AG04449 (cell line): ENCODE measurements around the gene CDH22.

Source experiments
- CTCF ChIA-PET: fragments of 350-600 bp; formaldehyde crosslinking; extraction: SDS; loops from one replicate; lab custom pipeline; 2021; ENCODE audit warnings: antibody characterized with exemption; lab: Yijun Ruan, JAX
- POLR2A ChIA-PET: fragments of 400-600, 350-600 bp; formaldehyde crosslinking; extraction: SDS; loops from one replicate; lab custom pipeline; 2020; ENCODE audit warnings: antibody characterized with exemption, inconsistent platforms; lab: Yijun Ruan, JAX
- DNase-seq: peaks from one replicate; pipeline ENCODE4 v3.0.0-alpha.2; 2010; ENCODE audit warnings: low read depth, low spot score
- H3K4me3 ChIP-seq: 2 replicates; pipeline ENCODE4 v1.5.1; 2011; ENCODE audit warnings: low read depth, mild to moderate bottlenecking, control low read depth, low read length
- CTCF ChIP-seq: IDR thresholded peaks from one replicate; pipeline ENCODE4 v1.5.1; 2011; ENCODE audit warnings: mild to moderate bottlenecking, moderate library complexity, low read length, control low read depth, inconsistent platforms; ENCODE audit not compliant: insufficient read depth; ENCODE audit errors: missing control alignments

The CDH22 gene

GRCh38 chr20:46150943-46151342 is 157.4 kb downstream of the CDH22 start:
- TF ChIP-seq CTCF: no peak
- no peak overlapping the region for H3K4me3 ChIP-seq
- POLR2A ChIA-PET: no interaction called here
- CTCF ChIA-PET: no interaction called here
- DNase-seq: no peak

DNA sequence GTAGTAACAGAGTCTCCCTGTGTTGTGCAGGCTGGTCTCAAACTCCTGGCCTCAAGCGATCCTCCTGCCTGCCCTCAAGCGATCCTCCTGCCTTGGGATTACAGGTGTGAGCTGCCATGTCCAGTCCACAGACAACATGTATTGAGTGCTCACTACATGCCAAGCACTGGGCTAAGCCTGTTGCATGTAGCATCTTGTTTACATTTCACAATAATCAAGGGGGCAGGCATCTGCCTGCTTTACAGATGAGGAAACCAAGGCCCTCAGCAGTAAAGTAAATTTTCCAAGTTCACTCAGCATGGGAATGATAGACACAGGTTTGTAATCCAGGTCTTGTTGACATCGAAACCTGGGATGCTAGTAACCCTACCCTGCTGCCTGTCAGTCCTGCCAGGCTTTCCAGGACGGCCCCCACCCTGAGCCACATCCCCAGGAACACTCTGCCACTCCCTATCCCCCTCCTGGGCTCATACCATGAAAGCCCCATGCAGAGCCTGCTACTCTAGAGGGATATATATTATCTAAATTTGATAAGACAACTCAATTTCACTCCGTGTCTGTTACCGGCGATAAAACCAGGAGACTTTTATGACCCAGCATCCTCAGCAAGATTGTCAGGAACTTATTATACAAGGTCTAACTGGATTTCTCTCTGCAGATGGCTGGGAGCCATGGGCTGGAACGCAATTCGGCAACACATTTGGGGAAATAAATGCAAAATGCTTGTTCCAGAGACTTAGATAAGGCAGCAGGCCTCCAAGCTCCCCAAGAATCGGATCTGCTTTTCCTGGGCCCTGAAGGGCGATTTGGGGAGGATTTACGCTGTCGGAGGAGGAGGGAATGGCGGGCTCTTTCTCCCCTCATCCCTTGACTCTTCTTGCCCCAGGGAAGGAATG is 159.7 kb downstream of the CDH22 start:
- TF ChIP-seq CTCF: no peak
- ChIA-PET CTCF (interaction anchor here (0.7 to 0.9 kb wide), 2 partner anchors 10 to 20 kb away, joined by 3 to 4 read pairs; no protein-coding TSS in a partner anchor), POLR2A (no interaction called here)
- no peak for DNase-seq
- no peak overlapping the region for H3K4me3 ChIP-seq

DNA sequence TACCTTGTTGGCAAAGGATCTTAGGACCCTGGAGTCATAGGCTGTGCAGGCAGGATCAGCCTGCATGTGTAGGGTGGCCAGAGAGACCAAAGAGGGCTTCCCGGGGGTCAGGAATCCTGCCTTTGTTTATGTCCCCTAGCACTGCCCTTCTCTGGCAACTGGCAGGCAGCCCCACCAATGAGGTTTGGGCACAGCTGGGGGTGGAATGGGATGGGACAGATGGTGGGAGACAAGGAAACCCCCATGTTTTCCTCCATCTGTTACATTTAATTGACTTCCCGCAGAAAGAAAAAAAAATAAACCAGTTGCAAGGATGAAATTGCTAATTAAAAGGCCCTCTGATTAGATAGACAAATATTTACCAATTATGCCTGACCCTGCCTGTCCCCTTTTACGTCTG is 162.6 kb downstream of the CDH22 start:
- ChIA-PET CTCF (interaction anchor here (1.6 kb wide), 1 partner anchor 13 kb away, joined by 6 read pairs; no protein-coding TSS in a partner anchor), POLR2A (interaction anchor here (0.7 kb wide), 1 partner anchor 8 kb away, joined by 7 read pairs; no protein-coding TSS in a partner anchor)
- no peak for TF ChIP-seq CTCF
- no peak overlapping the region for H3K4me3 ChIP-seq
- no peak for DNase-seq

GRCh38 chr20:46144432-46145025 is 163.8 kb downstream of the CDH22 start:
- TF ChIP-seq CTCF: no peak
- no peak overlapping the region for H3K4me3 ChIP-seq
- CTCF ChIA-PET: interaction anchor here (1.6 kb wide), 1 partner anchor 12 kb away, joined by 6 read pairs; no protein-coding TSS in a partner anchor
- DNase-seq: no peak
- POLR2A ChIA-PET: no interaction called here

- no peak for TF ChIP-seq CTCF
- ChIA-PET POLR2A (no interaction called here), CTCF (no interaction called here)
- no peak overlapping the region for H3K4me3 ChIP-seq
- no peak for DNase-seq
Measured at GRCh38 chr20:46142124-46142523, 166.2 kb downstream of the CDH22 start.

DNA sequence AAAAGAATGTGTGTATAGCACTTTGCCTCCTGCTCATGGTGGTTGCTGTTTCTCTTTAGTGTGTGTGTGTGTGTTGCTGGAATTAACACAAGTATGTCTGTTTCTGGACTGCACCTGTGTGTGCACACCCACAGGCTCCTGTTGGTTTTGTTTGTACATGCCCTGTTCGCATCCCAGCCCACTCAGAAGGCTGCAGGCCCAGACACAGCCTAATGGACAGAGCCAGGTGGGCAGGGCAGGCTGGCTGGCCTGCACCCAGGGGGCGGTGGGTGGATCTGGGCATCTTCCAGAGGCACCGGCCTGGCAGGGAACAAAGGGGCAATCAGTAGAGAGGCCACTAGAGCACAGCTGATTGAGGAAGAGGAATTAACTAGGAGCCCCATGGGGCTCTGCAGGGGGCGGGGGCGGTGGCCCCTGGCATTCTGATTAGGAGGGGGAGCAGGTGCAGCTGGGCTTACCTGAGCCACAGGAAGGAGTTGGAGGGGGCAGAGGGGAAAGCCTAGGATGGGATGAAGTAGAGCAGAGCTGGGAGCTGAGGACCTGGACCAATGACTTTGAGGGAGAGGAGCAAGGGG is 168.3 kb downstream of the CDH22 start:
- H3K4me3 ChIP-seq: no peak overlapping the region
- TF ChIP-seq CTCF: no peak
- no peak for DNase-seq
- POLR2A ChIA-PET: no interaction called here
- CTCF ChIA-PET: interaction anchor here (1.1 kb wide), 1 partner anchor 11 kb away, joined by 10 read pairs; no protein-coding TSS in a partner anchor
